ENCODE results near the gene ABLIM2. TPM values are rescaled to one million over a fixed set of nuclear protein-coding genes. Genes with fewer than 3 reads are reported as not detected.

Gene ABLIM2
- polyA plus RNA-seq, 1 donor from 2014 or later = 14.9 TPM

DNA sequence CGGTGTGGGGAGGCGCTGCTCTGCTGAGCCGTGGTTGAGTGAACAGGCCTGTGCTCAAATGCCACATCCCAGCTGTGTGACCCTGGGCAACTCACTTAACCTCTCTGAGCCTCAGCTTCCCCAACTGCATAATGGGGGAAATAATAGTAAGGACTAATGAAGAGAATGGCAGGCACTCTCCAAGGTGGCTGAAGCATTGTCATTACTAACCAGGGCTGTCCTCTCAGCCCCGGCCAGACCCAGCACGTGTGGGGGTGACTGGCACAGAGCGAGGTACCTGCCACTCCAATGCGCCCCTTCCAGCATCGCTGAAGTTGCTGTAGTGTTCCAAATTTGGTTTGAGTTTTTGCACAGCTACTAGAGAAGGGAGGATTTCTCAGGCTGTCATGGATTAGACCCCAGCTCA lies 80.0 kb downstream of the ABLIM2 start:
- H3F3A ChIP-seq (ENCODE audit: insufficient read depth, low read length, poor library complexity, severe bottlenecking) = no peaks in the 10 kb centered on the region
- no peak overlapping the region for H2AFZ ChIP-seq (ENCODE audit: low read depth, low read length)
- no peak for TF ChIP-seq CTCF (IDR thresholded peaks at IDR 0.05; ENCODE audit: poor library complexity, severe bottlenecking)
- TF ChIP-seq SMC3 (conservative IDR thresholded peaks at IDR 0.05; ENCODE audit: poor library complexity) = no peak
- TF ChIP-seq MXI1 (conservative IDR thresholded peaks at IDR 0.05; ENCODE audit: poor library complexity, severe bottlenecking) = no peak
- TF ChIP-seq REST (IDR thresholded peaks at IDR 0.05; ENCODE audit: borderline replicate concordance) = no peak
- no peak for TF ChIP-seq EP300 (conservative IDR thresholded peaks at IDR 0.05; ENCODE audit: poor library complexity, severe bottlenecking)
- no peak for TF ChIP-seq POLR2AphosphoS5 (IDR thresholded peaks at IDR 0.05)
- TF ChIP-seq EZH2 (IDR thresholded peaks at IDR 0.05; ENCODE audit: borderline replicate concordance, insufficient read depth, low read length, poor library complexity, severe bottlenecking) = no peak
- no peaks in the 10 kb centered on the region for H3K9me2 ChIP-seq (ENCODE audit: insufficient read depth, low read length)
- H3K27ac ChIP-seq (ENCODE audit: low read length) = no peak overlapping the region
- no peak overlapping the region for H3K9ac ChIP-seq (ENCODE audit: low read length)
- H3K79me2 ChIP-seq (replicated peaks; ENCODE audit: insufficient read depth, low read length) = no peaks in the 10 kb centered on the region
- H3K4me3 ChIP-seq (ENCODE audit: low read length) = no peak overlapping the region
- no peaks in the 10 kb centered on the region for H3K27me3 ChIP-seq (ENCODE audit: insufficient read depth, low read depth, low read length)
- H3K36me3 ChIP-seq (ENCODE audit: insufficient read depth, low read length) = no peaks in the 10 kb centered on the region
- H4K20me1 ChIP-seq (ENCODE audit: insufficient read depth) = no peaks in the 10 kb centered on the region
- no peaks in the 10 kb centered on the region for H3K9me3 ChIP-seq (ENCODE audit: low read length)
- no peak overlapping the region for H3K4me2 ChIP-seq (ENCODE audit: low read length)

- Histone ChIP-seq H3K9me2 (ENCODE audit: insufficient read depth, low read length) (no peaks in the 10 kb centered on the region), H2AFZ (ENCODE audit: low read depth, low read length) (no peak overlapping the region), H3K4me3 (ENCODE audit: low read length) (no peak overlapping the region), H3K4me2 (ENCODE audit: low read length) (no peak overlapping the region), H3K9me3 (ENCODE audit: low read length) (no peaks in the 10 kb centered on the region), H3K27me3 (ENCODE audit: insufficient read depth, low read depth, low read length) (no peaks in the 10 kb centered on the region), H3K79me2 (replicated peaks; ENCODE audit: insufficient read depth, low read length) (no peaks in the 10 kb centered on the region), H3K27ac (ENCODE audit: low read length) (no peak overlapping the region), H3F3A (ENCODE audit: insufficient read depth, low read length, poor library complexity, severe bottlenecking) (no peaks in the 10 kb centered on the region), H3K36me3 (ENCODE audit: insufficient read depth, low read length) (no peaks in the 10 kb centered on the region), H3K9ac (ENCODE audit: low read length) (no peak overlapping the region), H4K20me1 (ENCODE audit: insufficient read depth) (no peaks in the 10 kb centered on the region)
- TF ChIP-seq REST (IDR thresholded peaks at IDR 0.05; ENCODE audit: borderline replicate concordance) = no peak
- no peak for TF ChIP-seq SMC3 (conservative IDR thresholded peaks at IDR 0.05; ENCODE audit: poor library complexity)
- no peak for TF ChIP-seq MXI1 (conservative IDR thresholded peaks at IDR 0.05; ENCODE audit: poor library complexity, severe bottlenecking)
- no peak for TF ChIP-seq EP300 (conservative IDR thresholded peaks at IDR 0.05; ENCODE audit: poor library complexity, severe bottlenecking)
- no peak for TF ChIP-seq RAD21 (conservative IDR thresholded peaks at IDR 0.05)
- TF ChIP-seq TAF1 (IDR thresholded peaks at IDR 0.05; ENCODE audit: low read depth) = no peak
- TF ChIP-seq EZH2 (IDR thresholded peaks at IDR 0.05; ENCODE audit: borderline replicate concordance, insufficient read depth, low read length, poor library complexity, severe bottlenecking) = no peak
- no peak for TF ChIP-seq POLR2AphosphoS5 (IDR thresholded peaks at IDR 0.05)
- TF ChIP-seq CTCF (IDR thresholded peaks at IDR 0.05; ENCODE audit: poor library complexity, severe bottlenecking) = no peak
Observed at GRCh38 chr4:8078109-8078494, 80.5 kb downstream of the ABLIM2 start.

Measured in neural cell (in vitro differentiated cells).